GM12801 (cell line): ENCODE data around the gene TRIM38.

ENCODE experiments used
- TF ChIP-seq, protein P1 (sequence below): IDR thresholded peaks from one replicate; pipeline ENCODE4 v1.5.1; 2011; ENCODE audit warnings: control low read depth; ENCODE audit not compliant: insufficient read length; ENCODE audit errors: extremely low read depth

The TRIM38 gene, protein sequence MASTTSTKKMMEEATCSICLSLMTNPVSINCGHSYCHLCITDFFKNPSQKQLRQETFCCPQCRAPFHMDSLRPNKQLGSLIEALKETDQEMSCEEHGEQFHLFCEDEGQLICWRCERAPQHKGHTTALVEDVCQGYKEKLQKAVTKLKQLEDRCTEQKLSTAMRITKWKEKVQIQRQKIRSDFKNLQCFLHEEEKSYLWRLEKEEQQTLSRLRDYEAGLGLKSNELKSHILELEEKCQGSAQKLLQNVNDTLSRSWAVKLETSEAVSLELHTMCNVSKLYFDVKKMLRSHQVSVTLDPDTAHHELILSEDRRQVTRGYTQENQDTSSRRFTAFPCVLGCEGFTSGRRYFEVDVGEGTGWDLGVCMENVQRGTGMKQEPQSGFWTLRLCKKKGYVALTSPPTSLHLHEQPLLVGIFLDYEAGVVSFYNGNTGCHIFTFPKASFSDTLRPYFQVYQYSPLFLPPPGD

DNA sequence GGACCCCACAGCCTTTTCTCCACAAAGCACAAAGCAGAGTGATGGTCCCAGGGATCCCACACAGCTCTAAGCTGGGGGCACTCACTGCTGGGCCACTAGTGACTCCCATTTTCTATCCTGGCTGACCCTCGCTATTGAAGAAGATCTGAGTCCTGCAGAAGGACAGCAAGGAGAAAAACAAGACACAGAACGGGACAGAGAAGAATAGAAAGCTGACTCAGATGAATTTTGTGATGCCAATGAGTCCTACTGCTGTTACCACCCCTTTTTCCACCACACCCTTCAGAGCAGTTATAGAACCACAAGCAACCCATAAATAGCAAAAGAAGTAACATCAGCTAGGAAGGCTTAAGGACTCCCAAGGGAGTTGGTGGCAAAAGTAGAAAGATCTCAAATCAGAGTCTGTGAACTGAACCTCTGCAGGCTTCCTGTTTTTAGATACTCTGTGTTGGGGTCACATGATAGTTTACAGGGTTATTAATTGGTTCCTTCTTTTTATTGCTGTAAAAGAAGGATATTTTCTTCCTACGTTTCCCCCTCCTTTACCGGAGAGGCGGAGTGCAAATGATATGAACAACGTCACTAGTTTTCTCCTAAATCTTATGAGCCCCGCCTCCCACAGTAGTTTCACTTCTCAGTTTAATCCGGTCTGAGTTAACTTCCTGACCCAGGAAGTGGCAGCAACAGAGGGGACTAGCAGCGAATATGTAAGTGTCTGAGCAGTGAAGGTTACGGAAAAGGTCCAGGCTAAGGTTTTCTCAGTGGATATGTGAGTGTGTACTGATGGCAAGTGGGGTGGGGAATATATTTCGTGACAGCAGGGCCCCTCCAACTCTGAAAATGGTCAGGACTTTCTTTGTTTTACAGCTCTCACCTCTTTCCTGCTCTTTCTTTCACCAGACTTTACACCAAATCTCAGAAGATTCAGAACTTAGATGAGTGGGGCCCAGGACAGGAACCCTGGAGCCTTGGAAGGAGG lies at the start of gene TRIM38:
TRIM38 (plus strand) TSS at position 654 of the 979 bp plus-strand sequence. CDS start 3,721 bp downstream, outside the sequence.
- TF ChIP-seq, protein P1, sequence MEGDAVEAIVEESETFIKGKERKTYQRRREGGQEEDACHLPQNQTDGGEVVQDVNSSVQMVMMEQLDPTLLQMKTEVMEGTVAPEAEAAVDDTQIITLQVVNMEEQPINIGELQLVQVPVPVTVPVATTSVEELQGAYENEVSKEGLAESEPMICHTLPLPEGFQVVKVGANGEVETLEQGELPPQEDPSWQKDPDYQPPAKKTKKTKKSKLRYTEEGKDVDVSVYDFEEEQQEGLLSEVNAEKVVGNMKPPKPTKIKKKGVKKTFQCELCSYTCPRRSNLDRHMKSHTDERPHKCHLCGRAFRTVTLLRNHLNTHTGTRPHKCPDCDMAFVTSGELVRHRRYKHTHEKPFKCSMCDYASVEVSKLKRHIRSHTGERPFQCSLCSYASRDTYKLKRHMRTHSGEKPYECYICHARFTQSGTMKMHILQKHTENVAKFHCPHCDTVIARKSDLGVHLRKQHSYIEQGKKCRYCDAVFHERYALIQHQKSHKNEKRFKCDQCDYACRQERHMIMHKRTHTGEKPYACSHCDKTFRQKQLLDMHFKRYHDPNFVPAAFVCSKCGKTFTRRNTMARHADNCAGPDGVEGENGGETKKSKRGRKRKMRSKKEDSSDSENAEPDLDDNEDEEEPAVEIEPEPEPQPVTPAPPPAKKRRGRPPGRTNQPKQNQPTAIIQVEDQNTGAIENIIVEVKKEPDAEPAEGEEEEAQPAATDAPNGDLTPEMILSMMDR = no peak

DNA sequence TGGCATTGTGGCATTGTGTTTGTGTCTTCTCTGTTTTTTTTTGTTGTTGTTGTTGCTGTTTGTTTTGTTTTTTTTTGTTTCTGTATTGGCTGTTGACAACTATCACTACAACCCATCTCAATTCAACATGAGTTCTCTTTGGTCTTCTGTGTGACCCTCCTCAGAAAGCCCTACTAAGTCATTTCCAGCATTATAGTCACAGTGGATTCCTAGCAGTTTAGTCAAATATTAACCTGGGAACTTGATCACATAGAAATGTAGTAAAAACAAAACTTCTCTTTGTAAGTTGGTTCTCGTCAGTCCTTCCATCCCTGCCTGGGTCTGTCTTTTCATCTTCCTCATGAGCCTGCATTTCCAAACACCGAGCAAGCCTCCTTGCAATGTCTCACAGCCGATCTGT lies 48.9 kb upstream of the TRIM38 start:
- TF ChIP-seq, protein P1 = no peak

DNA sequence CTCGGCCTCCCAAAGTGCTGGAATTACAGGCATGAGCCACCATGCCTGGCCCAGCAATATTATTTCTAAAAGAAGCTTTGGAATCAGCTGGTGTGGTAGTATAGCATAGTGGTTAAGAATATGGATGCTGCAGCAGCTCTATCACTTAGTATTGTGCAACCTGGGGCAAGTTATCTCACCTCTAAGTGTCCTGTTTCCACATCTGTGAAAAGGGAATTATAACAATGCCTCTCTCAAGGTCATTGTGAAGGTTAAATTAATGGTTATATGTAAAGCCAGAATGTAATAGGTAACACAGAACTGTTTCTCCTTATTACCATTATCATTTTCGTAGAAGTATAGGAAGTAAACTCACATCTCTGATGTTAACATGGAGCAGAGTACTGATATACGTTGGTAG lies 46.3 kb upstream of the TRIM38 start:
- TF ChIP-seq, protein P1 = no peak

DNA sequence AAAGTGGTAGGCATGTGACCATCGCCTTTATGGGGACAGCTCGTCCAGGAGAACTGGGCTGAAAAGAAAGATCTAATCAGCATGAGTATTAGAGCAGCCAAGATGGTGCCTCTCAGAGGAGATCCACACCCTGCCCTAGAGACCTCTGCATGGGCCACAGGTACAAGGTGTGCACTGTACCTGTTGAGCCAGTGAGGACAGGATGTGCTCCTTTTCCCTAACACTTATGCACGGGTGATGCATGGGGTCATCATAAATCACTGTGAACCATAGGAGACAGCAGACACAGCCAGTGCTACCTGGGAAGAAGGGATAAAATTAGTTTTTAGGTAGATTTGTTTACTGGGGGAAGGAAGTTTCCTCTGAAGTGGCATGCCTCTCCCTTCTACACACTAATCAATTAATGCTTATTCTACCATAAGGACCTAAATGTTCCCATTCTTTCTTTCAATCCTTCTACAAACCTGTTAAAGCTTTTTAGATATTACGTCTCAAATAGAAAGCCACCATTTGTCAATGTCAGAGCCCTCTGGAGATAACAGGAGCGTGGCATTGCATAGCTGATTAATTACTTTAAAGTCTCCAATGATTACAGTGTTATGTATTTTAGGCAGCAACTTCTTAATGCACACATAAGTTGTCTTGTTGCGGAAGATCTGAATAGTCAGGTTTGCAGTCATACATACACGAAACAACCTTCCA lies 45.7 kb upstream of the TRIM38 start:
- TF ChIP-seq, protein P1 = no peak

DNA sequence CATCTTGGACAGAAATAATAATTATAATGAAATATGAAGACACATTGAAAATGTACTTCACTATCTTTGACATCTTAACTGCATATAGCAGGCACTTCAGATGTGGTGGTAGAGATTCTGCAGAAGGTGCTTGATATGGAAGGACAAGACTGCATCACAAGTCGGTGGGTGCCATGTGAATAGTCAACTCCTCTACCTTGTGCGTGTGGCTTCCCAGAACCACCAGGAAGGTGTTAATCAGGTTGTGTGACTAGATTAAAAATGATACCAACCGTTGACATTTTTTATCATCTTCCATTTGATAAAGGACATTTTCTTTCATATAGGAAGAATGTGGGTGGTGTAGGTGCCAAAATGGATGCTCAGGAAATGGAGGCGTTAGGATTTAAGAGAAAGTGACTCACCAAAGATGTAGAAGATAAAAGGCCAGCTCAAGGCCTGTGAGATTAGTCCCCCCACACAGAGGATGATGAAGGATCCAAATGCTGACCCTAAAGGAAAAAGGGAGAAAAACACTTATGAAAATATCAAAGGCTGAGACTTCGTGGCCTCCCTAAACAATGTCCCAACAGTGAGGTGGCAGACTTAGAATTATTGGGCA lies 44.4 kb upstream of the TRIM38 start:
- TF ChIP-seq, protein P1 = no peak

DNA sequence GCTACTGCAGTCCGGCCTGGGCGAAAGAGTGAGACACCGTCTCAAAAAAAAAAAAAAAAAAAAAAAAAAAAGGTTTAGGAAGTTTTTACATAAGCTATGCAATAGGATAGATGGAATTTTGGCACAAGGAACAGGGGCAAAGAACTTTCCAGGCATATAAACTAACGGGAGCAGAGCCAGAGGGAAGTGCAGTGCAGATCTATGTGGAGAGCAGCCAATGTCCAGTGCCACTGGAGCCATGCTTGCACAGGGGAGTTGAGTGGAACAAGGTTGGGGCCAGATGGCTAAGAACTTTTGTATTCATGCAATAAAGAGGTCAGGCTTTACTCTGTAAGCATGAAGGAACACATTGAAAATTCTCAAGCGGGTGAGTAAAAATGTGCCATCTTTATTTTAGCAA lies 42.9 kb upstream of the TRIM38 start:
- TF ChIP-seq, protein P1 = no peak
